Neural cell (in vitro differentiated cells): ENCODE data around the gene EMCN. TPM values are rescaled to one million over a fixed set of nuclear protein-coding genes. Genes with fewer than 3 reads are reported as not detected.

Experiments used
- H2AFZ ChIP-seq: fragments of 200-600, 300-800 bp; sonication (generic), shearing (Covaris generic); 2 replicates; pipeline ENCODE4 v1.6.0; 2014; ENCODE audit warnings: low read depth, mild to moderate bottlenecking, antibody characterized with exemption, low read length, moderate library complexity
- H3F3A ChIP-seq: fragments of 200-600 bp; shearing (Covaris generic); 2 replicates; pipeline ENCODE4 v1.6.1; 2016; ENCODE audit warnings: mild to moderate bottlenecking, moderate library complexity, mixed read lengths, antibody characterized with exemption, low read length; ENCODE audit not compliant: insufficient read depth, poor library complexity, severe bottlenecking
- H3K27ac ChIP-seq: fragments of 200-600, 300-800 bp; sonication (generic), shearing (Covaris generic); 2 replicates; pipeline ENCODE4 v1.5.1; 2014; ENCODE audit warnings: mild to moderate bottlenecking, low read length, moderate library complexity
- H3K27me3 ChIP-seq: fragments of 300-800, 200-600 bp; sonication (generic), shearing (Covaris generic); 2 replicates; pipeline ENCODE4 v1.6.0; 2014; ENCODE audit warnings: mild to moderate bottlenecking, low read depth, low read length, moderate library complexity; ENCODE audit not compliant: insufficient read depth
- H3K36me3 ChIP-seq: fragments of 300-800, 200-600 bp; sonication (generic), shearing (Covaris generic); 2 replicates; pipeline ENCODE4 v1.5.1; 2014; ENCODE audit warnings: mild to moderate bottlenecking, antibody characterized with exemption, low read length, moderate library complexity; ENCODE audit not compliant: insufficient read depth
- H3K4me2 ChIP-seq: fragments of 300-800, 200-600 bp; sonication (generic), shearing (Covaris generic); 2 replicates; pipeline ENCODE4 v1.6.0; 2014; ENCODE audit warnings: mild to moderate bottlenecking, low read length
- H3K4me3 ChIP-seq: fragments of 300-800, 200-600 bp; sonication (generic), shearing (Covaris generic); 2 replicates; pipeline ENCODE4 v1.5.1; 2014; ENCODE audit warnings: mild to moderate bottlenecking, low read length, moderate library complexity
- H3K79me2 ChIP-seq: fragments of 200-600 bp; shearing (Covaris generic); replicated peaks from 2 replicates; pipeline ENCODE4 v1.6.0; 2014; ENCODE audit warnings: mild to moderate bottlenecking, low read length, moderate library complexity; ENCODE audit not compliant: insufficient read depth
- H3K9ac ChIP-seq: fragments of 300-800, 200-600 bp; sonication (generic), shearing (Covaris generic); 2 replicates; pipeline ENCODE4 v1.6.1; 2016; ENCODE audit warnings: mild to moderate bottlenecking, low read length, mixed read lengths
- H3K9me2 ChIP-seq: fragments of 200-600 bp; shearing (Covaris generic); 2 replicates; pipeline ENCODE4 v1.6.1; 2016; ENCODE audit warnings: mild to moderate bottlenecking, low read length, mixed read lengths; ENCODE audit not compliant: insufficient read depth
- H3K9me3 ChIP-seq: fragments of 200-600, 300-800 bp; sonication (generic), shearing (Covaris generic); 2 replicates; pipeline ENCODE4 v1.6.1; 2016; ENCODE audit warnings: mild to moderate bottlenecking, mixed run types, low read length, moderate library complexity, mixed read lengths
- H4K20me1 ChIP-seq: fragments of 200-600 bp; shearing (Covaris generic); 2 replicates; pipeline ENCODE4 v1.6.1; 2016; ENCODE audit warnings: mild to moderate bottlenecking, mixed run types; ENCODE audit not compliant: insufficient read depth
- EP300 ChIP-seq: fragments of 450-650 bp; conservative IDR thresholded peaks from 2 replicates; pipeline ENCODE4 v1.6.1; 2014; ENCODE audit warnings: antibody characterized with exemption, mild to moderate bottlenecking, moderate library complexity; ENCODE audit not compliant: poor library complexity, severe bottlenecking
- EZH2 ChIP-seq: fragments of 200-600, 300-800 bp; shearing (Covaris generic), sonication (generic); IDR thresholded peaks from 2 replicates; pipeline ENCODE4 v1.6.1; 2014; ENCODE audit warnings: antibody characterized with exemption, low read length, borderline replicate concordance, mild to moderate bottlenecking; ENCODE audit not compliant: insufficient read depth, poor library complexity, severe bottlenecking
- MXI1 ChIP-seq: fragments of 450-650 bp; conservative IDR thresholded peaks from 2 replicates; pipeline ENCODE4 v1.6.1; 2014; ENCODE audit warnings: antibody characterized with exemption, mild to moderate bottlenecking; ENCODE audit not compliant: poor library complexity, severe bottlenecking
- POLR2AphosphoS5 ChIP-seq: IDR thresholded peaks from 2 replicates; pipeline ENCODE4 v1.6.1; 2012
- RAD21 ChIP-seq: fragments of 450-650 bp; conservative IDR thresholded peaks from 2 replicates; pipeline ENCODE4 v1.6.1; 2014; ENCODE audit warnings: antibody characterized with exemption, mild to moderate bottlenecking, moderate library complexity
- SMC3 ChIP-seq: fragments of 450-650 bp; conservative IDR thresholded peaks from 2 replicates; pipeline ENCODE4 v1.6.1; 2014; ENCODE audit warnings: antibody characterized with exemption, mild to moderate bottlenecking, moderate library complexity; ENCODE audit not compliant: poor library complexity
- TAF1 ChIP-seq: IDR thresholded peaks from 2 replicates; pipeline ENCODE4 v1.6.1; 2012; ENCODE audit warnings: low read depth
- polyA minus RNA-seq: library from RNA; depleted of rRNA, polyadenylated mRNA; stranded (reverse); fragments of >200 nt; gene quantifications from 2 replicates; pipeline ENCODE4 v1.2.3, GENCODE V29; 2014
- polyA plus RNA-seq: library from polyadenylated mRNA; depleted of rRNA; stranded (reverse); fragments of >200 nt; gene quantifications from 2 replicates; pipeline ENCODE4 v1.2.3, GENCODE V29; 2014
- TF ChIP-seq, protein P1 (sequence below): IDR thresholded peaks from 2 replicates; pipeline ENCODE4 v1.6.1; 2012; ENCODE audit warnings: borderline replicate concordance
- TF ChIP-seq, protein P2 (sequence below): fragments of 450-650 bp; IDR thresholded peaks from 2 replicates; pipeline ENCODE4 v1.5.1; 2014; ENCODE audit warnings: antibody characterized with exemption, mild to moderate bottlenecking, moderate library complexity; ENCODE audit not compliant: poor library complexity, severe bottlenecking

The EMCN gene, protein sequence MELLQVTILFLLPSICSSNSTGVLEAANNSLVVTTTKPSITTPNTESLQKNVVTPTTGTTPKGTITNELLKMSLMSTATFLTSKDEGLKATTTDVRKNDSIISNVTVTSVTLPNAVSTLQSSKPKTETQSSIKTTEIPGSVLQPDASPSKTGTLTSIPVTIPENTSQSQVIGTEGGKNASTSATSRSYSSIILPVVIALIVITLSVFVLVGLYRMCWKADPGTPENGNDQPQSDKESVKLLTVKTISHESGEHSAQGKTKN
- polyA plus RNA-seq (0.77 and 4.0 TPM in 2 replicates), polyA minus RNA-seq (0.46 and 0.97 TPM in 2 replicates)

DNA sequence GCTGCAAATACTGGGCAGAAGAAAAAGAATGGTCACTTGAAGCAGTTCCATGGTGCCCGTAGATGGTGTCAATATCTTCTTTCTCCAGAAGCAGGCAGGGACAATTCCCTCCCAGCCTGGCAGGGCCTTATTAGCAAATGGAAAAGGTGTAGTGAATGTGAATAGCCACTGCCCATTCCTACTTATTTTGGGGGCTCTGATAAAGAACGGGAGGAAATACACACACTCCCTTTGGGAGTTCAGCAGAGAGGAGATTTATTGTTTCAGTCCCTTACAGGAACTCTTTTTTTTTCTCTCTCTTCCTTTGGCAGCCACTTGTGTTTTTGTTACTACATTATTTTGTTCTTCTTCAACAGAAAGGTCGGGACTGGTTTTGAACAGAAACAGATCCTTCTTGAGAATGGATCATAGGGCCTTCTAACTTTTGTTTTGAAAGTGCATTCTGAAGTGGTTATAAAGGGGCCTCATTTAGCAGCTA lies at the start of gene EMCN:
Gene EMCN, minus strand, starts transcription at position 159 of the 478 bp plus-strand sequence. Its CDS starts 108 bp downstream, at position 51.
- no peak within 1 kb of the TSS for H3K4me2 ChIP-seq
- H3K4me3 ChIP-seq, result no peak within 1 kb of the TSS
- H4K20me1 ChIP-seq, result no peaks in the 10 kb centered on the region
- no peaks in the 10 kb centered on the region for H3K79me2 ChIP-seq
- H3K9me2 ChIP-seq, result no peaks in the 10 kb centered on the region
- no peaks in the 10 kb centered on the region for H3F3A ChIP-seq
- H3K36me3 ChIP-seq, result no peaks in the 10 kb centered on the region
- no peak within 1 kb of the TSS for H3K9ac ChIP-seq
- H3K9me3 ChIP-seq, result no peaks in the 10 kb centered on the region
- TF ChIP-seq, protein P1, sequence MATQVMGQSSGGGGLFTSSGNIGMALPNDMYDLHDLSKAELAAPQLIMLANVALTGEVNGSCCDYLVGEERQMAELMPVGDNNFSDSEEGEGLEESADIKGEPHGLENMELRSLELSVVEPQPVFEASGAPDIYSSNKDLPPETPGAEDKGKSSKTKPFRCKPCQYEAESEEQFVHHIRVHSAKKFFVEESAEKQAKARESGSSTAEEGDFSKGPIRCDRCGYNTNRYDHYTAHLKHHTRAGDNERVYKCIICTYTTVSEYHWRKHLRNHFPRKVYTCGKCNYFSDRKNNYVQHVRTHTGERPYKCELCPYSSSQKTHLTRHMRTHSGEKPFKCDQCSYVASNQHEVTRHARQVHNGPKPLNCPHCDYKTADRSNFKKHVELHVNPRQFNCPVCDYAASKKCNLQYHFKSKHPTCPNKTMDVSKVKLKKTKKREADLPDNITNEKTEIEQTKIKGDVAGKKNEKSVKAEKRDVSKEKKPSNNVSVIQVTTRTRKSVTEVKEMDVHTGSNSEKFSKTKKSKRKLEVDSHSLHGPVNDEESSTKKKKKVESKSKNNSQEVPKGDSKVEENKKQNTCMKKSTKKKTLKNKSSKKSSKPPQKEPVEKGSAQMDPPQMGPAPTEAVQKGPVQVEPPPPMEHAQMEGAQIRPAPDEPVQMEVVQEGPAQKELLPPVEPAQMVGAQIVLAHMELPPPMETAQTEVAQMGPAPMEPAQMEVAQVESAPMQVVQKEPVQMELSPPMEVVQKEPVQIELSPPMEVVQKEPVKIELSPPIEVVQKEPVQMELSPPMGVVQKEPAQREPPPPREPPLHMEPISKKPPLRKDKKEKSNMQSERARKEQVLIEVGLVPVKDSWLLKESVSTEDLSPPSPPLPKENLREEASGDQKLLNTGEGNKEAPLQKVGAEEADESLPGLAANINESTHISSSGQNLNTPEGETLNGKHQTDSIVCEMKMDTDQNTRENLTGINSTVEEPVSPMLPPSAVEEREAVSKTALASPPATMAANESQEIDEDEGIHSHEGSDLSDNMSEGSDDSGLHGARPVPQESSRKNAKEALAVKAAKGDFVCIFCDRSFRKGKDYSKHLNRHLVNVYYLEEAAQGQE, result no peak
- TF ChIP-seq TAF1, result no peak
- TF ChIP-seq SMC3, result no peak
- TF ChIP-seq RAD21, result no peak
- TF ChIP-seq POLR2AphosphoS5, result no peak
- no peak for TF ChIP-seq EZH2
- no peak for TF ChIP-seq MXI1
- TF ChIP-seq EP300, result no peak
- TF ChIP-seq, protein P2, sequence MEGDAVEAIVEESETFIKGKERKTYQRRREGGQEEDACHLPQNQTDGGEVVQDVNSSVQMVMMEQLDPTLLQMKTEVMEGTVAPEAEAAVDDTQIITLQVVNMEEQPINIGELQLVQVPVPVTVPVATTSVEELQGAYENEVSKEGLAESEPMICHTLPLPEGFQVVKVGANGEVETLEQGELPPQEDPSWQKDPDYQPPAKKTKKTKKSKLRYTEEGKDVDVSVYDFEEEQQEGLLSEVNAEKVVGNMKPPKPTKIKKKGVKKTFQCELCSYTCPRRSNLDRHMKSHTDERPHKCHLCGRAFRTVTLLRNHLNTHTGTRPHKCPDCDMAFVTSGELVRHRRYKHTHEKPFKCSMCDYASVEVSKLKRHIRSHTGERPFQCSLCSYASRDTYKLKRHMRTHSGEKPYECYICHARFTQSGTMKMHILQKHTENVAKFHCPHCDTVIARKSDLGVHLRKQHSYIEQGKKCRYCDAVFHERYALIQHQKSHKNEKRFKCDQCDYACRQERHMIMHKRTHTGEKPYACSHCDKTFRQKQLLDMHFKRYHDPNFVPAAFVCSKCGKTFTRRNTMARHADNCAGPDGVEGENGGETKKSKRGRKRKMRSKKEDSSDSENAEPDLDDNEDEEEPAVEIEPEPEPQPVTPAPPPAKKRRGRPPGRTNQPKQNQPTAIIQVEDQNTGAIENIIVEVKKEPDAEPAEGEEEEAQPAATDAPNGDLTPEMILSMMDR, result no peak
- H3K27ac ChIP-seq, result no peak within 1 kb of the TSS
- H3K27me3 ChIP-seq, result no peaks in the 10 kb centered on the region
- H2AFZ ChIP-seq, result no peak within 1 kb of the TSS

DNA sequence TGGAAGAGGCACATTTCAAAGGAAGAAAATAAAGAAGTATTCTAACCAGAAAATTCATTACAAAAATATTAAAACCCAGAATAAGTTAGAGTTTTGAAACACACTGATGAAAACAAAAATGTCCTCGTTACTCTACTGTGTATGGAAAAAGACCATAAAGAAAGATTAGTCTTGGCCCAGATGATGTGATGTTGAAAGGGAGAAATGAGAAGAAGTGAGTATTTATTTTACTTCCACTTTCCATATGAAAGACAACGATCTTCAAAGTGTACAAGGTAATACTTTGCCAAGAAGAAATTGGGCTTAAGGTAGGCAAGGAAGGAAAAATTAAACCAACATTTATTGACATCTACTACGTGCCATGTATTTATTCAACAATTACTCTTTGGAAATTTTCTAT lies 48.6 kb upstream of the EMCN start:
- no peaks in the 10 kb centered on the region for H3K36me3 ChIP-seq
- no peak overlapping the region for H3K4me3 ChIP-seq
- H3K9me3 ChIP-seq, result no peaks in the 10 kb centered on the region
- no peak overlapping the region for H3K9ac ChIP-seq
- H3K27ac ChIP-seq, result no peak overlapping the region
- no peak overlapping the region for H3K4me2 ChIP-seq
- H2AFZ ChIP-seq, result no peak overlapping the region
- TF ChIP-seq MXI1 (no peak), SMC3 (no peak), EP300 (no peak), TAF1 (no peak)
- TF ChIP-seq, protein P1, result no peak
- TF ChIP-seq, protein P2, result no peak
- H3K9me2 ChIP-seq, result no peaks in the 10 kb centered on the region
- H4K20me1 ChIP-seq, result no peaks in the 10 kb centered on the region
- H3K79me2 ChIP-seq, result no peaks in the 10 kb centered on the region
- no peaks in the 10 kb centered on the region for H3K27me3 ChIP-seq
- H3F3A ChIP-seq, result no peaks in the 10 kb centered on the region
